ENCODE results near the gene GALP.
"Not testable (repeated sequence)": the region's sequence is repeated elsewhere in the genome, so short reads cannot be mapped to it uniquely, and the experiment has no call there.

The GALP gene

DNA sequence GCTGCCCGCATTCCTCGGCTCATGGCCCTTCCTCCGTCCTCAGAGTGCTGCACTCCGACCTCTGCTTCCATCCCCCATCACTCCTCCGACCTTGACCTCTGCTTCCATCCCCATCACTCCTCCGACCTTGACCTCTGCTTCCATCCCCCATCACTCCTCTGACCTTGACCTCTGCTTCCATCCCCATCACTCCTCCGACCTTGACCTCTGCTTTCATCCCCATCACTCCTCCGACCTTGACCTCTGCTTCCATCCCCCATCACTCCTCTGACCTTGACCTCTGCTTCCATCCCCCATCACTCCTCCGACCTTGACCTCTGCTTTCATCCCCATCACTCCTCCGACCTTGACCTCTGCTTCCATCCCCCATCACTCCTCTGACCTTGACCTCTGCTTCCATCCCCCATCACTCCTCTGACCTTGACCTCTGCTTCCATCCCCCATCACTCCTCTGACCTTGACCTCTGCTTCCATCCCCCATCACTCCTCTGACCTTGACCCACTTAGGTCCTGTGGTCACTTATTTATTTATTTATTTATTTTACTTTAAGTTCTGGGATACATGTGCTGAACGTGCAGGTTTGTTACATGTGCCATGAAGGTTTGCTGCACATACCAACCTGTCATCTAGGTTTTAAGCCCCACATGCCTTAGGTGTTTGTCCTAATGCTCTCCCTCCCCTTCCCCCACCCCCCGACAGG lies 26.7 kb upstream of the GALP start:
- DNase-seq = not testable (repeated sequence)

- DNase-seq = no peak
Observed at GRCh38 chr19:56149656-56150038, 26.2 kb upstream of the GALP start.

DNA sequence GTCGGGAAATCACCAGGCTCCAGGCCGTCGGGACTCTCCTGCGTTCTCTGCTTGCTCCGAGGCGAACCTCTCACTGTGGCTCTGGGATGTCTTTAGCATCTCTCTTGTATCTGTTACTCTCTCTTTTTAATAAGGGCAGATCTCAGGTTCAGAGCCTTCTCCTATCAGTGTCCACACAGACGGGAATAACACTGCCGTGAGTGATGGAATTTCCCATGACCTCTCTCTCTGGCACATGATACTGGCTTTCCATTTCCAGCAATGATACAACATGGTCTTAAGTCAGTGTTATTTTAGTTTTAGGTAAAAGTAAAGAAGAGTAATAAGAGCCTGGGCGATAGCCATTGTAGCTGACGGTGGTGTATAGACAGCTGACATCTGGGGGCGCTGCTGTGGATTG lies 25.4 kb upstream of the GALP start:
- DNase-seq = no peak

- DNase-seq = no peak
Observed at GRCh38 chr19:56152644-56153043, 23.2 kb upstream of the GALP start.

GRCh38 chr19:56153507-56153906 lies 22.3 kb upstream of the GALP start:
- no peak for DNase-seq

DNA sequence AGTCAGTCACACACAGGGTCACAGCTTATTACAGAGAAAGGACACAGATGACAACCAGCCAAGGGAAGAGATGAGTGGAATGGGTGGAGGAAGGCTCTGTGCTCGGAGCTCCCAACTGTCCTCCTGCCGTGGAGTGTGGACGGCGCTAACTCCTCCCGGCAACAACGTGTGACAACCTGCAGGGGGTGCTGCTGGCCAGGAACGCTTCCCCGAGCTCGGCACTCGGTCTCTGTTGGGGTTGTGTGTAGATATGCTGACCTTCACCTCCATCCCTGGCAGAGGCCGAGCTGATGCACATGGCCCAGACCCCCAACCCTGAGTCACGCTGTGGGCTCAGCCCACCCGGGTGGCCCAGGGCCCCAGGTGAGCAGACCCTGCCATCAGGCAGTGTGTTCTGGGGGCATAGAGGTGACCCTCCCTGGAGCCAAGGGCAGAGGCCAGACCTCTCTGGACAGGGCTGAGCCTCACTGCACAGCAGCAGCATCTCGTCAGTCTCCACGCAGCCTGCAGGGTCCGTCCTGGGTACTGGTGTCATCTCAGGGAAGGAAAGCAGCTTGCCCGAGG lies 20.6 kb upstream of the GALP start:
- no peak for DNase-seq

DNA sequence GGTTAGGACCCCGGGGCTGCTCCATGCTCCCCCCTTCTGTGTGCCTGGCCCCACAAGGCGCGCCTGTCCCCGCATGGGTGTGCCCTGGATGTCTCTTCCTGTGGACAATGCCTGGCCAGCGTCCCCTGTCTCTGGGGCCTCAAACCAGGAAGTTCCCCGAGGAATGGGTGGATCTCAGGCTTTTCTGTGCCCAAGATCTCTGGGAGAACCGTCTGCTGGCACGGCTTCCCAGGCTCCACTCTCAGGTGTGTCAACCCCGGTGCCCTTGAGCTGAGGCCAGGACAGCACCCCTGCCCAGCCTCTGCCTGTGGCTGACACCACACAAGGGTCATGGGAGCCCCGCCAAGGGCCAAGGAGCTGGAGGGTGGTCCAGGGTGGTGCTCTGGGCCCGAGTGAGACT lies 19.0 kb upstream of the GALP start:
- no peak for DNase-seq

- no peak for DNase-seq
Observed at GRCh38 chr19:56158170-56158757, 17.5 kb upstream of the GALP start.

- DNase-seq = no peak
Observed at GRCh38 chr19:56159009-56159559, 16.7 kb upstream of the GALP start.

DNA sequence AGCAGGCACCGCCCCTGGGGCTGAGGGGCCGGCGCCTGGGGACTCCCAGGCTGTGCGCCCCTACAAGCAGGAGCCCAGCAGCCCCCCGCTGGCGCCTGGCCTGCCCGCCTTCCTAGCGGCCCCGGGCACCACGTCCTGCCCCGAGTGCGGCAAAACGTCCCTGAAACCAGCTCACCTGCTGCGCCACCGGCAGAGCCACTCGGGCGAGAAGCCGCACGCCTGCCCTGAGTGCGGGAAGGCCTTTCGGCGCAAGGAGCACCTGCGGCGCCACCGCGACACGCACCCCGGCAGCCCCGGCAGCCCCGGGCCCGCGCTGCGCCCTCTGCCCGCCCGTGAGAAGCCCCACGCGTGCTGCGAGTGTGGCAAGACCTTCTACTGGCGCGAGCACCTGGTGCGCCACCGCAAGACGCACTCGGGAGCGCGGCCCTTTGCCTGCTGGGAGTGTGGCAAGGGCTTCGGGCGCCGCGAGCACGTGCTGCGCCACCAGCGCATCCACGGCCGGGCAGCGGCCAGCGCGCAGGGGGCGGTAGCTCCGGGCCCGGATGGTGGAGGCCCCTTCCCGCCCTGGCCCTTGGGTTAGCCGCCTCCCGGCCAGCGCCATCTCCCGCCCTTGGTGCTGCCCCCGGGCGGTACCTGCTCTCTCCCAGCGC lies 16.1 kb upstream of the GALP start:
- DNase-seq = no peak

- DNase-seq = no peak
Observed at GRCh38 chr19:56161534-56161933, 14.3 kb upstream of the GALP start.

GRCh38 chr19:56162258-56162657 lies 13.6 kb upstream of the GALP start:
- no peak for DNase-seq

DNA sequence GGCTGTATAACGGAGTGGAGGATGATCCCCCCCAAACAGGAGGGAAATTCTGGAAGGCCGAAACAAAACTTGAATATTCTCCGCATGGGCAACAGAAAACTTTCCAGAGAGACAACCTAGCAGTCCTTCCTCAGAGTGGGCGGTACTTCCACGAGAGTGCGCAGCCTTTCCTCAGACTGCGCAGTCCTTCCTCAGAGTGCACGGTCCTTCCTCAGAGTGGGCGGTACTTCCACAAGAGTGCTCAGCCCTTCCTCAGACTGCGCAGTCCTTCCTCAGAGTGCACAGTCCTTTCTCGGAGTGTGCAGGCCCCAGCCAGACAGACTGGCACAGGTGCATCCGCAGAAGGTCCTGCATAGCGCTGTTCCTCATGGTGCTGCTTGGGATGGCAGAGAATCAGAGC lies 12.7 kb upstream of the GALP start:
- DNase-seq = no peak

GRCh38 chr19:56167064-56167578 lies 8.7 kb upstream of the GALP start:
- DNase-seq = no peak

- no peak for DNase-seq
Observed at GRCh38 chr19:56170261-56170660, 5.5 kb upstream of the GALP start.

GRCh38 chr19:56174086-56174485 lies 1.7 kb upstream of the GALP start:
- DNase-seq = no peak

DNA sequence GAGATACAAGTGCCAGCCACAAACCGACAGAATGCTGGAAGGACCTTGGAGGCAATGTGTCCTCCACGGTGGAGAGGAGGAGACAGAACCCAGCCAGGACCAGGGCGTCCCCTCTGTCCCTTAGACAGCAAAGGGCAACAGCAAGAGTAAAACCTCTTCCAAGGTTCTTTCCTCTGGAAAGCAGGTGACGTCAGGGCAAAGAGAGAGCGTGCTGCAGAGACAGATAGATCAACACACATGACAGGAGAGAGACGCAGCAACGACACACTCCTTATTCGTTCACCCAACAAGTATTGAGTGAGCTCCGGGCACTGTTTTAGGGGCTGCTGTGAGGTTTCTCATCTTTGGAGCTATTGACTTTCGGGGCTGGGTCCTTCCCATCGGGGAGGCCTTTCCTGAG lies 1.3 kb upstream of the GALP start:
- no peak for DNase-seq

GRCh38 chr19:56176310-56176709 lies 502 bp downstream of the GALP start:
- not testable (repeated sequence) for DNase-seq

- DNase-seq = no peak
Observed at GRCh38 chr19:56176881-56177280, 1.1 kb downstream of the GALP start.

- no peak for DNase-seq
Observed at GRCh38 chr19:56177564-56178243, 1.9 kb downstream of the GALP start.

DNA sequence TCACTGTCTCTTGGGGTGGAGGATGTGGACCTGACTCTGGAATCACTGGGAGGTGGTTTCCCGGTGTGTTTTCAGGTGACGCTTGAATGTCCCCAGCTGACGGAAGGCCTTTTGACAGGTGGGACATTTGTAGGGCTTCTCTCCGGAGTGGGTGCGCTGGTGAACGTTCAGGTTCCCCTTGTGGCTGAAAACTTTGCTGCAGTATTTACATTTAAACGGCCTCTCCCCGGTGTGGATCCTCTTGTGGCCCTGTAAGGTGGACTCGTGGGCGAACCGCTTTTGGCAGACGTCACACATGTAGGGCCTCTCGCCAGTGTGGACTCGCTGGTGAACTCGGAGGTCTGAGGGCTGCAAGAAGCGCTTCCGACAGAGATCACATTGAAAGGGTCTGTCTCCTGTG lies 14.0 kb downstream of the GALP start:
- DNase-seq = no peak

GRCh38 chr19:56191115-56191514 lies 15.3 kb downstream of the GALP start:
- DNase-seq = no peak

DNA sequence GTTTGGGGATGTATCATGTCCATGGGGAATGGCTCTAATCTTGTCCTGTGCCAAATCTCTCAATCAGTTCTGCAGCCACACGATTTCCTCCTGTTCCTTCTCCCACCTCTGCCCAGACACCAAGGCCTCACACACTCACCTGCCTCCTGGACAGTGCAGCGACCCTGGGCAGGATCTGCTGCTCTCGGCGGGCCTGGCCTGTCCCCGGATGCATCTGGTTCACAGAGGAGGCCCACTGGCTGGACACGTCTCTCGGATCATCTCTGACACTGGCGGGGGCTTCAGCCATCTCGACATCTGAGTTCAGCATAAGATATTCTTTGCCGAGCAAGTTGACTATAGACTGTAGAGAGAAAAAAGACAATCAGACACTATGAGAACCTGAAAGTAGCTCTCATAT lies 15.9 kb downstream of the GALP start:
- DNase-seq = no peak

Measured in activated CD8-positive, alpha-beta memory T cell treated with anti-CD3 and anti-CD28 coated beads, Interleukin-2, amount 50 U/mL, for 48 hours (primary cell).